Right atrium auricular region (tissue), 2 donors: ENCODE data around the gene PPP2R2B. TPM values are rescaled to one million over a fixed set of nuclear protein-coding genes. Genes with fewer than 3 reads are reported as not detected.
A peak's percentile ranks its signal among the peaks of the same experiment; 100 is the strongest.

ENCODE experiments used
- DNase-seq: peaks from one replicate; pipeline ENCODE4 v3.0.0-alpha.2; 2019; ENCODE audit warnings: low spot score
- H3K27ac ChIP-seq, 2 donors: fragments of 200-600 bp; sonication (generic); 1 replicate in 1 of 2; 2 replicates in 1 of 2; pipeline ENCODE4 v1.5.1; 2016 to 2019
- H3K27me3 ChIP-seq, 2 donors: fragments of 200-600 bp; sonication (generic); one replicate each; pipeline versions ENCODE4 v1.5.1 to v1.6.0; 2017 to 2019
- H3K36me3 ChIP-seq: fragments of 200-600 bp; sonication (generic); one replicate; pipeline ENCODE4 v1.5.1; 2016
- H3K4me1 ChIP-seq, 2 donors: fragments of 200-600 bp; sonication (generic); one replicate each; pipeline versions ENCODE4 v1.5.1 to v1.6.0; 2017 to 2019
- H3K4me3 ChIP-seq, 2 donors: fragments of 200-600 bp; sonication (generic); 1 replicate in 1 of 2; 2 replicates in 1 of 2; pipeline ENCODE4 v1.5.1; 2017 to 2019; ENCODE audit warnings: mild to moderate bottlenecking in 1 of 2, moderate library complexity in 1 of 2
- H3K9me3 ChIP-seq, 2 donors: fragments of 200-600 bp; sonication (generic); one replicate each; pipeline ENCODE4 v1.5.1; 2019
- total RNA-seq, 2 donors: library from RNA; depleted of rRNA; stranded (reverse); fragments of >200 nt; gene quantifications; one replicate each; pipeline ENCODE4 v1.1.0, GENCODE V29; 2016
- TF ChIP-seq, protein P1 (sequence below), 2 donors: fragments of 200-600 bp; sonication (generic); IDR thresholded peaks; one replicate each; pipeline ENCODE4 v1.5.1; 2019; ENCODE audit warnings: antibody characterized with exemption in 2 of 2

Gene PPP2R2B
- total RNA-seq, 2 donors from 2014 or later: 1.6 to 12.4 TPM

DNA sequence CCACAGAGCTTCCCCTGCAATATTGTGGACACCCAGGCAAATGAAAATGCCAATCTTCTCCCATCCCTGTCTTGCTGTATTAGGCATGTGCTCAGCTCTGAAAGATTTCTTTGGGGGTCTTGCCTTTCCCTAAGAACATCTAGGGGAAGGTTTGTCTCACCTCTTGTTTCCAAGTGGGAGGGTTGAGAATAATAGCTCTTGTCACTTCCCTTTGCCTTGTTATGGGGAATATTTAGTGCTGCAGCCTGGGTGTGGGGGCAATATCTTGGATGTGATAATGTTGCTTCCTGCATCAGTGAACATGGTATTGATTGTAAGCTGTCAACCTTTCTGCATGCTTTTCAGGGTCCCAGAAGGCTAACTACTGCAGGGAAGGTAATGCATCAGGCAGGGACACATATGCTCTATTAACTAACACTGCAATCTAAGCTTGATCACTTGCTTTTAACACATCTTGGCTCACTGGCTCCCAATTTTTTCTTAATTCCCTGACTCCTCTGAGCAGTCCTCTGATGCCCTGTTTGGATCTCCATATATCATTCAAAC lies 296.4 kb downstream of the PPP2R2B start:
- H3K4me1 ChIP-seq: no peaks in the 10 kb centered on the region
- H3K27ac ChIP-seq: no peak overlapping the region
- TF ChIP-seq, protein P1, sequence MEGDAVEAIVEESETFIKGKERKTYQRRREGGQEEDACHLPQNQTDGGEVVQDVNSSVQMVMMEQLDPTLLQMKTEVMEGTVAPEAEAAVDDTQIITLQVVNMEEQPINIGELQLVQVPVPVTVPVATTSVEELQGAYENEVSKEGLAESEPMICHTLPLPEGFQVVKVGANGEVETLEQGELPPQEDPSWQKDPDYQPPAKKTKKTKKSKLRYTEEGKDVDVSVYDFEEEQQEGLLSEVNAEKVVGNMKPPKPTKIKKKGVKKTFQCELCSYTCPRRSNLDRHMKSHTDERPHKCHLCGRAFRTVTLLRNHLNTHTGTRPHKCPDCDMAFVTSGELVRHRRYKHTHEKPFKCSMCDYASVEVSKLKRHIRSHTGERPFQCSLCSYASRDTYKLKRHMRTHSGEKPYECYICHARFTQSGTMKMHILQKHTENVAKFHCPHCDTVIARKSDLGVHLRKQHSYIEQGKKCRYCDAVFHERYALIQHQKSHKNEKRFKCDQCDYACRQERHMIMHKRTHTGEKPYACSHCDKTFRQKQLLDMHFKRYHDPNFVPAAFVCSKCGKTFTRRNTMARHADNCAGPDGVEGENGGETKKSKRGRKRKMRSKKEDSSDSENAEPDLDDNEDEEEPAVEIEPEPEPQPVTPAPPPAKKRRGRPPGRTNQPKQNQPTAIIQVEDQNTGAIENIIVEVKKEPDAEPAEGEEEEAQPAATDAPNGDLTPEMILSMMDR (IDR thresholded peaks at IDR 0.05): no peak
- no peaks in the 10 kb centered on the region for H3K36me3 ChIP-seq
- no peak overlapping the region for H3K4me3 ChIP-seq
- H3K27me3 ChIP-seq: no peaks in the 10 kb centered on the region
- no peaks in the 10 kb centered on the region for H3K9me3 ChIP-seq
- DNase-seq: no peak

DNA sequence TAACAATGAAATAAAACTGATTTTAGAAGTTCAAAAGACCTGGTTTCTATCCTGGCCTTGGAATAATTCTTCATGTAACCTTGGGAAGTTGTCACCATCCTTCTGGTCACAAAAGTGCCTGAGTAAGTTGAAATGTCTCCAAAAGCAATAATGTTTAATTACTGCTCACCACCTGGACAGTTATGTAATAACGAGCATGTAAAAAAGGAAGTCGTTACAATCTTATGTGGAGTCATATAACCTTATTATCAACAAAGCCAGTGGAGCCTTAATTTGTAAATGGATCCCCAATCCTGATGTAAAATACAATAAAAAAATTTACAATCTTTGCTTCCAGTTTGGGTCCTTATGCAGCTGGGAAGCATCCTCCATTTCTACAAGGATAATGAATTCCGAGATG lies 298.3 kb downstream of the PPP2R2B start:
- Histone ChIP-seq H3K9me3 (no peaks in the 10 kb centered on the region), H3K4me1 (no peaks in the 10 kb centered on the region), H3K27me3 (no peaks in the 10 kb centered on the region), H3K36me3 (no peaks in the 10 kb centered on the region), H3K27ac (no peak overlapping the region), H3K4me3 (no peak overlapping the region)
- TF ChIP-seq, protein P1 (IDR thresholded peaks at IDR 0.05): no peak
- DNase-seq: no peak

DNA sequence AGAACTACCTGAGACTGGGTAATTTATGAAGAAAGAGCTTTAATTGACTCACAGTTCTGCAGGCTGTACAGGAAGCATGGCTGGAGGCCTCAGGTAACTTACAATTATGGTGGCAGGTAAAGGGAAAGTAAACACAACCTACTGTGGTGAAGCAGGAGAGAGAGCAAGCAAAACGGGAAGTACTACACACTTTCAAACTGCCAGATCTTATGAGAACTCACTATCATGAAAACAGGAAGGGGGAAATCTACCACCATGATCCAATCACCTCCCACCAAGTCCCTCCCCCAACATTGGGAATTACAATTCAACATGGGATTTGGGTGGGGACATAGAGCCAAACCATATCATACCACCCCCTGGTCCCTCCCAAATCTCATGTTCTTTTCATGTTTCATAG lies 303.8 kb downstream of the PPP2R2B start:
- TF ChIP-seq, protein P1 (IDR thresholded peaks at IDR 0.05): no peak
- Histone ChIP-seq H3K4me3 (no peak overlapping the region), H3K27me3 (no peaks in the 10 kb centered on the region), H3K27ac (no peak overlapping the region), H3K4me1 (no peaks in the 10 kb centered on the region), H3K36me3 (no peaks in the 10 kb centered on the region), H3K9me3 (no peaks in the 10 kb centered on the region)
- no peak for DNase-seq

- TF ChIP-seq, protein P1 (IDR thresholded peaks at IDR 0.05): no peak
- Histone ChIP-seq H3K4me1 (no peaks in the 10 kb centered on the region), H3K36me3 (no peaks in the 10 kb centered on the region), H3K27ac (no peak overlapping the region), H3K4me3 (no peak overlapping the region), H3K9me3 (no peaks in the 10 kb centered on the region), H3K27me3 (no peaks in the 10 kb centered on the region)
- no peak for DNase-seq
These were observed 310.4 kb downstream of the PPP2R2B start for GRCh38 chr5:146568161-146568560.

DNA sequence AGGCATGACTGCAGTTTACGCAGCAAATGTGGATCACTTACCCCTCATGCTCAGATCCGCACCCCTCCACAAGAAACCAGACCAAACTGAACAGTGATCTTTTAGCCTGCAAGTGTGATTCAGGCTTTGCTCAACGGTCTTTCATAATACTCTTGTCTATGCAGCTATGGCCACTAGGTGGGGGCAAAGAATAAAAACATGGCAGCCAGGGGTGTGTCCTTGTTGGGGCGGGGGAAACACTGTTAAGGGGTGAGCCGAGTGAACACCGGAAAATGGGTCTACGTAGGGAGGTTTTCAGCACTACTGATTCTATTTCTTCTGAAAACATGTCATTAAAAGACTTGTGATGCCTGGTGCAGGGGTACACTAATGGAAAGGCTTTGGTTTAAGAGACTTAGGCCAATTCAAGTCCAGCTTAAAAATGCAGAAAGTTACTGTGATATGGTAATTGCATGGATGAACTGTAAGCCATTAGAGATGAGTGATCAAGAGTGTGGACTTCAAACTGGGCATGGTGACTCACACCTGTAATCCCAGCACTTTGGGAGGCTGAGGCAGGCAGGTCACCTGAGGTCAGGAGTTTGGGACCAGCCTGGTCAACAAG lies 312.7 kb downstream of the PPP2R2B start:
- no peak for DNase-seq
- Histone ChIP-seq H3K27me3 (no peaks in the 10 kb centered on the region), H3K4me1 (no peaks in the 10 kb centered on the region), H3K4me3 (no peak overlapping the region), H3K27ac (no peak overlapping the region), H3K9me3 (no peaks in the 10 kb centered on the region), H3K36me3 (no peaks in the 10 kb centered on the region)
- TF ChIP-seq, protein P1 (IDR thresholded peaks at IDR 0.05): peak in 1 of 2 donors; percentile 67
